Fibroblast of skin of left biceps (primary cell): ENCODE measurements around the gene CDY2B.
"Not testable (repeated sequence)": the region's sequence is repeated elsewhere in the genome, so short reads cannot be mapped to it uniquely, and the experiment has no call there.

Source experiments
- DNase-seq, 2 experiments: peaks; one replicate each; pipeline ENCODE4 v3.0.0-alpha.2; 2013; ENCODE audit warnings: low read depth in 2 of 2

Gene CDY2B, protein sequence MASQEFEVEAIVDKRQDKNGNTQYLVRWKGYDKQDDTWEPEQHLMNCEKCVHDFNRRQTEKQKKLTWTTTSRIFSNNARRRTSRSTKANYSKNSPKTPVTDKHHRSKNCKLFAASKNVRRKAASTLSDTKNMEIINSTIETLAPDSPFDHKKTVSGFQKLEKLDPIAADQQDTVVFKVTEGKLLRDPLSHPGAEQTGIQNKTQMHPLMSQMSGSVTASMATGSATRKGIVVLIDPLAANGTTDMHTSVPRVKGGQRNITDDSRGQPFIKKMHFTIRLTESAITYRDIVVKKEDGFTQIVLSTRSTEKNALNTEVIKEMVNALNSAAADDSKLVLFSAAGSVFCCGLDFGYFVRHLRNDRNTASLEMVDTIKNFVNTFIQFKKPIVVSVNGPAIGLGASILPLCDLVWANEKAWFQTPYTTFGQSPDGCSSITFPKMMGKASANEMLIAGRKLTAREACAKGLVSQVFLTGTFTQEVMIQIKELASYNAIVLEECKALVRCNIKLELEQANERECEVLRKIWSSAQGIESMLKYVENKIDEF

DNA sequence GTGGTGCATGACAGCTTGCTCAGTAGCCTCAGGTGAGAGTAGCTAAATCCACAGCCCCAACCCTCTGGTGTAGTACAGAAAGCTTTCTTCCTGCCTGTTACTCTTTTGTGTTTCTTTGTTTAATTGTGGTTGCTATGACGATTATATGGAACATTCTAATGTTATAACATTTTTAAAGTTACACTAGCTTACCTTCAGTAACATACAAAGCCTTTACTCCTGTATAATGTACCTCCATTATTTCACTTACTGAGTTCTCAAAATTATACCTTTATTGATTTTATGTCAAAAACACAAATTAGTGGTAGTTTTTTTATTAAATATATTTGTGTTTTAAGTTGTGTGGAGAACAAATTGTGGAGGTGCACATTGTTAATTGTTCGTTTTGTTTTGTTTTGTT lies at the start of gene CDY2B:
Gene CDY2B, minus strand, starts transcription at position 101 of the 400 bp plus-strand sequence. CDS start 328 bp downstream, outside the sequence.
- not testable (repeated sequence) for DNase-seq

- DNase-seq, result not testable (repeated sequence)
Measured at GRCh38 chrY:17908009-17908408, 28.0 kb upstream of the CDY2B start.

GRCh38 chrY:17907351-17907750 lies 27.3 kb upstream of the CDY2B start:
- not testable (repeated sequence) for DNase-seq

GRCh38 chrY:17881697-17882096 lies 1.7 kb upstream of the CDY2B start:
- not testable (repeated sequence) for DNase-seq

DNA sequence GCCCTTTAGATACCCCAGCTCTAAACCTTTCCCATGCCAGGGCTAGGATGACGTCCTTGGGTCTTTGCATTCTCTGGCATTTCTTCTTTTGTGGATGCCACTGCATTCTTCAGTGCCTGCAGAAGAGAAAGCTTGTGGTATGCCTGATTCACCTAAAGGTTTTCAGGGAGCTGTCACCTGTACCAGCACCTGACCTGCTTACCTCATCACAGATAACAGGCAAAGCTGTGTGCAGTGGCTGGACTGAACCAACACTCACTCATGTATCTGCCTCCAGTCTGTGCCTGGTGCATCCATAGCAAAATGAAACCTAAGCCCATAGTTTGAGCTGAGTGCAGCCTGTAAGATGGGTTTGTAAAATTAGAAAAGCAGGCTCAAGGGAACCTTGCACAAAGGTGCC lies 3.3 kb downstream of the CDY2B start:
- not testable (repeated sequence) for DNase-seq

- not testable (repeated sequence) for DNase-seq
Measured at GRCh38 chrY:17875401-17875800, 4.6 kb downstream of the CDY2B start.

DNA sequence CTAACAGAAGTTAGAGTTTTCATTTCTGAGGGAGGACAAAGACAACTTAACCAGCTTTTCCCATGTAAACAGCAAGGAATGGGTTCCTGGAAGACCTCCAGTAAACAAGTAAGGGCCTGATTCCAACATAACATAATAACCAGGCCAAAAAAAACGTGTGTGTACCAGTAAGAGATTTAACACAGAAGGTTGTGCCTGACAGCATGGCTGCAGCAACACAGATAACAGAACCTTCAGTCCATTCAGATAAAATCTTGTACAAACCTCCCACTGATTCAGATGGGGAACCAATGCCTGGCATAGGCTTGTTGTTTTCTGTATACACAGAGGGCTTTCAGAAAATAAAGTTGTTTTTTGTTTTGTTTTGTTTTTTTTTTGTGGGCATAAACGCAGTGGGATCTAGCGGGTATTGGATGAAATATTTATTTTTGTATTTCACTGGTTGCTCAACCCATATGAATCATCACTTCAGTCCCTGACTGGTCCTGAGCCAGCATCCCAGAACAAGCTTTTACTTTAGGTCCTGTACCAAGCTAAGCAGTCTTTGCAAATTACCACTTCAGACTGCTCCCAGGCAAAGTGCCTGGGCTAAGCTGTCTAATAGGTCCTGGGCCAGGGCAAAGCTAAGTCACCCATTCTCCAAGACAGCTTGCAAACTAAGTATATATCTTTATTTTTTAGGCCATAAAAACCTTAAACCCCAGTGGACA lies 8.7 kb downstream of the CDY2B start:
- DNase-seq, result not testable (repeated sequence)

- DNase-seq, result not testable (repeated sequence)
Measured at GRCh38 chrY:17870737-17871136, 9.3 kb downstream of the CDY2B start.

- not testable (repeated sequence) for DNase-seq
Measured at GRCh38 chrY:17867850-17868249, 12.2 kb downstream of the CDY2B start.

DNA sequence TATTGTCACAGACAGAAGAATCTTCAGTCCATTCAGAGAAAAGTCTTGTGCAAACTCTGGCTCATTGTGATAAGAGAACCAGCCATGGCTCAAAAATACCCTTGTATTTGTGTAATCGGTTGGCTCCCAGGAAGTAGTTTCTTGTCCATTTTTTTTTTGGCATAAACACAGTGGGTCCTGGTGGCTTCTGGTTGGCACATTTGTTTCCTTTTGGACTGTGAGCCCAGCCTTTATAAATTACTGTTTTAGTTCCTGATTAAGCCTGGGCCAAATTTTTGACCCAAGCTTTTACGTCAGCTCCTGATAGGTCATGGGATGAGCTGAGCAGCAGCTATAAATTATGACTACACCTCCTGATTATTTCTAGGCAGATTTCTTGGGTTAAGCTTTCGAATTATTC lies 19.4 kb downstream of the CDY2B start:
- DNase-seq, result not testable (repeated sequence)

- DNase-seq, result not testable (repeated sequence)
Measured at GRCh38 chrY:17856963-17857848, 22.8 kb downstream of the CDY2B start.

- DNase-seq, result not testable (repeated sequence)
Measured at GRCh38 chrY:17856508-17856907, 23.5 kb downstream of the CDY2B start.

DNA sequence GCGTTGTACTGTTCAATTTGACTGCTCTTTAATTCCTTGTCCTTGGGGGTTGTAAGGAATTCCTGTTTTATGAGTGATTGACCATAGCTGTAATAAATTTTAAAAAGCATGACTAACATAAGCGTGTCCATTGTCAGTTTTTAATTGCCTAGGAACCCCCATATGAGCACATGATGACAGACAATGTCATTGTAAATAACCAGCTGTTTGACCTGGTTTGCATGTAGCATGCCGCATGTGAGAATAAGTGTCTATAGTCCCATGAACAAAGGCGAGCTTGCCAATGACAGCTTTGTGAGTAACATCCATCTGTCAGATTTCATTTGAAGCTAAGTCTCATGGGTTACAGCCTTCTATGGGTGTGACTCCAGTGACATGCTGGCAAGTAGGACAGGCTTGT lies 30.9 kb downstream of the CDY2B start:
- not testable (repeated sequence) for DNase-seq

GRCh38 chrY:17832149-17832548 lies 47.9 kb downstream of the CDY2B start:
- not testable (repeated sequence) for DNase-seq
